Measurements from ENCODE around the gene TP53BP1.

DNA sequence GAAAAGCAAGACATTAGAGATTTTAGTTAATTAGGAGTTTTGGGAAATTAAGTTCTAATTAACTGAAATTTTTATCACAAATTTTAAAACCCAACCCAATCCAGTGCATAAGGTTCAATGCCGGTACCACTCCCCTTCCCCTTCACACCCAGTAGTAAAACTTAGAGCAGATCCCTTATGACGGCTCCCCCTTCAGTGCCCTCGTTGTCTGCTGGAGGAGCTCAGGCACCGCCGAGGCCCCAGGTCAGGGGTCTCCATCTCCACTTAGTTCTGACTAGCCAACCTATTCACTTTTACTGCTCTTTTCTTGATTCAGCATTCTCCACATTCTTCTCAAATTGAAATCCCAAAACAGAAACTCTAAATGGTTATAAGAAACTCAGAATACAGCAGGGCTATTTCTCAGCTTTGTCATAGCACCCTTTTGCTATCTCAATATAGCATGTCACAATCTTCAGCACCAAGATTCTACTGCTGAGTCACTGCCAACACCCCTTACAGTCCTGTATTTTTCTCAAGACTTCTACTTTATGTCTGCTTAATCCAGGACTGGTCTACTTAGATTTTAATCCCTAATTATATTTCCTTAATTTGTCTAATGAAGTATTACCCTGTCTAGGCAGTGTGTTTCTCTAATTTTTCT, 82.3 kb downstream of the TP53BP1 start:
- TF ChIP-seq, protein P1, sequence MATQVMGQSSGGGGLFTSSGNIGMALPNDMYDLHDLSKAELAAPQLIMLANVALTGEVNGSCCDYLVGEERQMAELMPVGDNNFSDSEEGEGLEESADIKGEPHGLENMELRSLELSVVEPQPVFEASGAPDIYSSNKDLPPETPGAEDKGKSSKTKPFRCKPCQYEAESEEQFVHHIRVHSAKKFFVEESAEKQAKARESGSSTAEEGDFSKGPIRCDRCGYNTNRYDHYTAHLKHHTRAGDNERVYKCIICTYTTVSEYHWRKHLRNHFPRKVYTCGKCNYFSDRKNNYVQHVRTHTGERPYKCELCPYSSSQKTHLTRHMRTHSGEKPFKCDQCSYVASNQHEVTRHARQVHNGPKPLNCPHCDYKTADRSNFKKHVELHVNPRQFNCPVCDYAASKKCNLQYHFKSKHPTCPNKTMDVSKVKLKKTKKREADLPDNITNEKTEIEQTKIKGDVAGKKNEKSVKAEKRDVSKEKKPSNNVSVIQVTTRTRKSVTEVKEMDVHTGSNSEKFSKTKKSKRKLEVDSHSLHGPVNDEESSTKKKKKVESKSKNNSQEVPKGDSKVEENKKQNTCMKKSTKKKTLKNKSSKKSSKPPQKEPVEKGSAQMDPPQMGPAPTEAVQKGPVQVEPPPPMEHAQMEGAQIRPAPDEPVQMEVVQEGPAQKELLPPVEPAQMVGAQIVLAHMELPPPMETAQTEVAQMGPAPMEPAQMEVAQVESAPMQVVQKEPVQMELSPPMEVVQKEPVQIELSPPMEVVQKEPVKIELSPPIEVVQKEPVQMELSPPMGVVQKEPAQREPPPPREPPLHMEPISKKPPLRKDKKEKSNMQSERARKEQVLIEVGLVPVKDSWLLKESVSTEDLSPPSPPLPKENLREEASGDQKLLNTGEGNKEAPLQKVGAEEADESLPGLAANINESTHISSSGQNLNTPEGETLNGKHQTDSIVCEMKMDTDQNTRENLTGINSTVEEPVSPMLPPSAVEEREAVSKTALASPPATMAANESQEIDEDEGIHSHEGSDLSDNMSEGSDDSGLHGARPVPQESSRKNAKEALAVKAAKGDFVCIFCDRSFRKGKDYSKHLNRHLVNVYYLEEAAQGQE (IDR thresholded peaks at IDR 0.05; ENCODE audit: low read depth), result no peak
- TF ChIP-seq POLR2A (IDR thresholded peaks at IDR 0.05; ENCODE audit: borderline replicate concordance, extremely low read depth, insufficient read depth, insufficient read length) (no peak), POLR2AphosphoS5 (IDR thresholded peaks at IDR 0.05; ENCODE audit: low read depth, low read length) (no peak), TCF7L2 (IDR thresholded peaks at IDR 0.05; ENCODE audit: borderline replicate concordance, extremely low read depth, insufficient read depth, insufficient read length) (no peak), ZNF274 (IDR thresholded peaks at IDR 0.05; ENCODE audit: low read depth, low read length) (no peak), EZH2phosphoT487 (IDR thresholded peaks at IDR 0.05; ENCODE audit: borderline replicate concordance) (no peak)
- TF ChIP-seq, protein P2, sequence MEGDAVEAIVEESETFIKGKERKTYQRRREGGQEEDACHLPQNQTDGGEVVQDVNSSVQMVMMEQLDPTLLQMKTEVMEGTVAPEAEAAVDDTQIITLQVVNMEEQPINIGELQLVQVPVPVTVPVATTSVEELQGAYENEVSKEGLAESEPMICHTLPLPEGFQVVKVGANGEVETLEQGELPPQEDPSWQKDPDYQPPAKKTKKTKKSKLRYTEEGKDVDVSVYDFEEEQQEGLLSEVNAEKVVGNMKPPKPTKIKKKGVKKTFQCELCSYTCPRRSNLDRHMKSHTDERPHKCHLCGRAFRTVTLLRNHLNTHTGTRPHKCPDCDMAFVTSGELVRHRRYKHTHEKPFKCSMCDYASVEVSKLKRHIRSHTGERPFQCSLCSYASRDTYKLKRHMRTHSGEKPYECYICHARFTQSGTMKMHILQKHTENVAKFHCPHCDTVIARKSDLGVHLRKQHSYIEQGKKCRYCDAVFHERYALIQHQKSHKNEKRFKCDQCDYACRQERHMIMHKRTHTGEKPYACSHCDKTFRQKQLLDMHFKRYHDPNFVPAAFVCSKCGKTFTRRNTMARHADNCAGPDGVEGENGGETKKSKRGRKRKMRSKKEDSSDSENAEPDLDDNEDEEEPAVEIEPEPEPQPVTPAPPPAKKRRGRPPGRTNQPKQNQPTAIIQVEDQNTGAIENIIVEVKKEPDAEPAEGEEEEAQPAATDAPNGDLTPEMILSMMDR (IDR thresholded peaks at IDR 0.05 in 2 of 3, conservative IDR thresholded peaks at IDR 0.05 in 1 of 3; ENCODE audit: borderline replicate concordance in 1 of 3, insufficient read depth in 1 of 3, low read depth in 2 of 3, low read length in 2 of 3), result no peak
- TF ChIP-seq, protein P3, sequence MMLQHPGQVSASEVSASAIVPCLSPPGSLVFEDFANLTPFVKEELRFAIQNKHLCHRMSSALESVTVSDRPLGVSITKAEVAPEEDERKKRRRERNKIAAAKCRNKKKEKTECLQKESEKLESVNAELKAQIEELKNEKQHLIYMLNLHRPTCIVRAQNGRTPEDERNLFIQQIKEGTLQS (IDR thresholded peaks at IDR 0.05), result no peak
- TF ChIP-seq, protein P4, sequence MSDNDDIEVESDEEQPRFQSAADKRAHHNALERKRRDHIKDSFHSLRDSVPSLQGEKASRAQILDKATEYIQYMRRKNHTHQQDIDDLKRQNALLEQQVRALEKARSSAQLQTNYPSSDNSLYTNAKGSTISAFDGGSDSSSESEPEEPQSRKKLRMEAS (IDR thresholded peaks at IDR 0.05), result no peak

Measured in HCT116 (cell line).